Measurements from ENCODE around the gene MBD6.

Gene MBD6

DNA sequence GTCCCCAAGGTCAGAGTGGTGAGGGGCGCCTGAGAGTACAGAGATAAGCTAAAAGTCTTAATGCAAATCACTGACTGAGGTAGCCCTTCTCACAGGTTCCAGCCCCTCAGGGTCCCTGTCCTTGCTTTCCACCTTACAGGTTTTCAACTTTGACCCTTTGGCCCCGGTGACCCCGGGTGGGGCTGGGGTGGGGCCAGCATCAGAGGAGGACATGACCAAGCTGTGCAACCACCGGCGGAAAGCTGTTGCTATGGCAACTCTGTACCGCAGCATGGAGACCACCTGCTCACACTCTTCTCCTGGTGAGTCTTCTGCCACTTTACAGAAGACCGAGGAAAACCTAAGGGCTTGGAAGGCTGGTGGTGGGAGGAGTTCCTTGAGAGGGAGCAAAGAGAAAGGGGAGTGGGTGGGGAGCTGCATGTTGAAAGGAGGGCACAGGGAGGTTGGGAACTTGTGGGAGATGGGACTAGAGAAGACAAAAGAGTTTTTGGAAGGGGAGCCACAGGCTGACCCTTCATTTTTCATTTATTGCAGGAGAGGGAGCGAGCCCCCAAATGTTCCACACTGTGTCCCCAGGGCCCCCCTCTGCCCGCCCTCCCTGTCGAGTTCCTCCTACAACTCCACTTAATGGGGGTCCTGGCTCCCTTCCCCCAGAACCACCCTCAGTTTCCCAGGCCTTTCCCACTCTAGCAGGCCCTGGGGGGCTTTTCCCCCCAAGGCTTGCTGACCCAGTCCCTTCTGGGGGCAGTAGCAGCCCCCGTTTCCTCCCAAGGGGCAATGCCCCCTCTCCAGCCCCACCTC, 2.4 kb downstream of the MBD6 start:
- TF ChIP-seq, protein P1, sequence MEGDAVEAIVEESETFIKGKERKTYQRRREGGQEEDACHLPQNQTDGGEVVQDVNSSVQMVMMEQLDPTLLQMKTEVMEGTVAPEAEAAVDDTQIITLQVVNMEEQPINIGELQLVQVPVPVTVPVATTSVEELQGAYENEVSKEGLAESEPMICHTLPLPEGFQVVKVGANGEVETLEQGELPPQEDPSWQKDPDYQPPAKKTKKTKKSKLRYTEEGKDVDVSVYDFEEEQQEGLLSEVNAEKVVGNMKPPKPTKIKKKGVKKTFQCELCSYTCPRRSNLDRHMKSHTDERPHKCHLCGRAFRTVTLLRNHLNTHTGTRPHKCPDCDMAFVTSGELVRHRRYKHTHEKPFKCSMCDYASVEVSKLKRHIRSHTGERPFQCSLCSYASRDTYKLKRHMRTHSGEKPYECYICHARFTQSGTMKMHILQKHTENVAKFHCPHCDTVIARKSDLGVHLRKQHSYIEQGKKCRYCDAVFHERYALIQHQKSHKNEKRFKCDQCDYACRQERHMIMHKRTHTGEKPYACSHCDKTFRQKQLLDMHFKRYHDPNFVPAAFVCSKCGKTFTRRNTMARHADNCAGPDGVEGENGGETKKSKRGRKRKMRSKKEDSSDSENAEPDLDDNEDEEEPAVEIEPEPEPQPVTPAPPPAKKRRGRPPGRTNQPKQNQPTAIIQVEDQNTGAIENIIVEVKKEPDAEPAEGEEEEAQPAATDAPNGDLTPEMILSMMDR (IDR thresholded peaks at IDR 0.05; ENCODE audit: low read depth, low read length), result no peak
- no peak for DNase-seq (ENCODE audit: extremely low read depth, low read depth)

DNA sequence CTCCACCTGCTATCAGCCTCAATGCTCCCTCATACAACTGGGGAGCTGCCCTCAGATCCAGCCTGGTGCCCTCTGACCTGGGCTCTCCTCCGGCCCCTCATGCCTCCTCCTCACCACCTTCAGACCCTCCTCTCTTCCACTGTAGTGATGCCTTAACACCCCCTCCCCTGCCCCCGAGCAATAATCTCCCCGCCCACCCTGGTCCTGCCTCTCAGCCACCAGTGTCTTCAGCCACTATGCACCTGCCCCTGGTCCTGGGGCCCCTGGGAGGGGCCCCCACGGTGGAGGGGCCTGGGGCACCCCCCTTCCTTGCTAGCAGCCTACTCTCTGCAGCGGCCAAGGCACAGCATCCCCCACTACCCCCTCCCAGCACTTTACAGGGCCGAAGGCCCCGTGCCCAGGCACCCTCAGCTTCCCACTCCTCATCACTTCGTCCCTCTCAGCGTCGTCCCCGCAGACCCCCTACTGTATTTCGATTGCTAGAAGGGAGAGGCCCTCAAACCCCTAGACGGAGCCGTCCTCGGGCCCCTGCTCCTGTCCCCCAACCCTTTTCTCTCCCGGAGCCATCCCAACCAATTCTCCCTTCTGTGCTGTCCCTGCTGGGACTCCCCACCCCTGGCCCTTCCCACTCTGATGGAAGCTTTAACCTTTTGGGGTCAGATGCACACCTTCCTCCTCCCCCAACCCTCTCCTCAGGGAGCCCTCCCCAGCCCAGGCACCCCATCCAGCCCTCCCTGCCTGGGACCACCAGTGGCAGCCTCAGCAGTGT, 3.2 kb downstream of the MBD6 start:
- TF ChIP-seq, protein P1 (IDR thresholded peaks at IDR 0.05; ENCODE audit: low read depth, low read length), result no peak
- DNase-seq (ENCODE audit: extremely low read depth, low read depth), result no peak

DNA sequence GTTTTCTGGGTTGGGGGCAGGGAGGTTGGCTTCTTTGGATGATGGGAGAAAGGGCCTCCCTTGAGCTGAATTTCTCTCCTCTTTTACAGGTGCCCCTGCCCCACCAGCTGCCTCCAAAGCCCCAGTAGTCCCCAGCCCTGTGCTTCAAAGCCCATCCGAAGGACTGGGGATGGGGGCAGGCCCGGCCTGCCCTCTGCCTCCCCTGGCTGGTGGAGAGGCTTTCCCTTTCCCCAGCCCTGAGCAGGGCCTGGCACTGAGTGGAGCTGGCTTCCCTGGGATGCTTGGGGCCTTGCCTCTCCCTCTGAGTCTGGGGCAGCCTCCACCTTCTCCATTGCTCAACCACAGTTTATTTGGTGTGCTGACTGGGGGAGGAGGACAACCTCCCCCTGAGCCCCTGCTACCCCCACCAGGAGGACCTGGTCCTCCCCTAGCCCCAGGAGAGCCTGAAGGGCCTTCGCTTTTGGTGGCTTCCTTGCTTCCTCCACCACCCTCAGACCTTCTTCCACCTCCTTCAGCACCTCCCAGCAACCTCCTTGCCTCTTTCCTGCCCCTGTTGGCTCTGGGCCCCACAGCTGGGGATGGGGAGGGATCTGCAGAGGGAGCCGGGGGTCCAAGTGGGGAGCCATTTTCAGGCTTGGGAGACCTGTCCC, 4.0 kb downstream of the MBD6 start:
- DNase-seq (ENCODE audit: extremely low read depth, low read depth), result no peak
- TF ChIP-seq, protein P1 (IDR thresholded peaks at IDR 0.05; ENCODE audit: low read depth, low read length), result no peak

DNA sequence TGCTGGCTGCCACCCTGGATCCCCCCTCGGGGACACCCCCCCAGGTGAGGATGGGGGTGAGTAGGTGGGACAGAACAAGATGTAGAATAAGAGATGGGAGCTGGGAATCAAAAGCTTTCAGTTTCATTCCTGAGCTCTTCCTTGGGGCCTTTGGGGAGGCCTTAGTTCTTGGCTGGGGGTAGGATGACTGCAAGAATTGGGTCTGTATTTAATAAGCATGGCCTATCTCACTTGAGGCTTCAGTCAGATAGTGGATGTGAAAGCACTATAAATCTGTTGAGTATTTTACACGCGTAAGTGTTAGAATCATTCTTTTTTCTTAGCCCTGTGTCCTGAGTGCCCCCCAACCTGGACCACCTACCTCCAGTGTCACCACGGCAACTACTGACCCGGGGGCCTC, 4.6 kb downstream of the MBD6 start:
- no peak for DNase-seq (ENCODE audit: extremely low read depth, low read depth)
- TF ChIP-seq, protein P1 (IDR thresholded peaks at IDR 0.05; ENCODE audit: low read depth, low read length), result no peak

DNA sequence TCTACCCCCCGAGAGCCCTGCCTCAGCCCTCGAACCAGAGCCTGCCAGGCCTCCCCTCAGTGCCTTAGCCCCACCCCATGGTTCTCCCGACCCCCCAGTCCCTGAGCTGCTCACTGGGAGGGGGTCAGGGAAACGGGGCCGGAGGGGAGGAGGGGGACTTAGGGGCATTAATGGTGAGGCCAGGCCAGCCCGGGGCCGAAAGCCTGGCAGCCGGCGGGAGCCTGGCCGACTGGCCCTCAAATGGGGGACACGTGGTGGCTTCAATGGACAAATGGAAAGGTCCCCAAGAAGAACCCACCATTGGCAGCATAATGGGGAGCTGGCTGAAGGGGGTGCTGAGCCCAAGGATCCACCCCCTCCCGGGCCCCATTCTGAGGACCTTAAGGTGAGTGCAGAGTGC, 5.6 kb downstream of the MBD6 start:
- TF ChIP-seq, protein P1 (IDR thresholded peaks at IDR 0.05; ENCODE audit: low read depth, low read length), result no peak

DNA sequence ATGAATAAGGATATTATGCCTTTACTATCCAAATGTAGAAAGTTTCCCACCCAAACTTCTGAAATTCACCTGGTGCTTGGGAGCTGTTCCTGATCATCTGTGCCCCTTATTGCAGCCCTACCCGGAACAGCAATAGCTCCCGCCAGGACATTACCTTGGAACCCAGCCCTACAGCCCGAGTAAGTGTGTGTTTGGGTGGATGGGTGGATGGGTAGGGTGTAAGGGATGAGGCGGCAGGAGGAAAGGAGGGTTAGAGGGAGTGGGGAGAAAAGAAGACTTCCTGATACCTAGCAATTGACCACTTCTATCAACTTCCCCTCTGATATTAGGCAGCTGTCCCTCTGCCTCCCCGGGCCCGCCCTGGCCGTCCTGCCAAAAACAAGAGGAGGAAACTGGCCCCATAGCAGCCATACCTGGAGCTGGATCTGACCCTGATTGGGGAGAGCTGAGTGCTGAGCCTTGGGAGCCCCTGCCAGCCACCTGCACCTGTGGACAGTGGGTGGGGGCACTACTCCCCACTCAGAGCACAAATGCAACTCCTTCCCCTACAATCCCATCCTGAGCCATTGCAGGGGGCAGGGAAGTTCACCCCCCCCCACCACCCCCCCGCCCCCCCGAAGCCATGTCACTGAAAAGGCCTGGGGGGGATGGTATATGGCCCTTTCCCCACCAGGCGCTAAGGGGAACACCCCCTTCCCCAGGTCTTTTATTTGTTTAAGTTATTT, 6.4 kb downstream of the MBD6 start:
- TF ChIP-seq, protein P1 (IDR thresholded peaks at IDR 0.05; ENCODE audit: low read depth, low read length), result no peak
- DNase-seq (ENCODE audit: extremely low read depth, low read depth), result no peak

More for the DNA sequence above, 5.6 kb downstream of the MBD6 start:
- no peak for DNase-seq (ENCODE audit: extremely low read depth, low read depth)

All from AG09319 (cell line).